Nephron (organoid): ENCODE results near the gene CCDC116.

ENCODE experiments used
- H3K27ac Mint-ChIP-seq, 3 experiments: 2 replicates each; pipeline ENCODE4 v1.8.0; 2020; ENCODE audit warnings: mixed read lengths in 3 of 3, mild to moderate bottlenecking in 2 of 3, moderate library complexity in 1 of 3
- H3K27me3 Mint-ChIP-seq: 2 replicates; pipeline ENCODE4 v1.8.0; 2021; ENCODE audit warnings: low read depth, mild to moderate bottlenecking, moderate library complexity, mixed read lengths
- H3K36me3 Mint-ChIP-seq: 2 replicates; pipeline ENCODE4 v1.8.0; 2020; ENCODE audit warnings: low read depth, mixed read lengths
- H3K4me1 Mint-ChIP-seq: 2 replicates; pipeline ENCODE4 v1.8.0; 2020; ENCODE audit warnings: mixed read lengths
- H3K4me3 Mint-ChIP-seq, 3 experiments: 2 replicates each; pipeline ENCODE4 v1.8.0; 2020; ENCODE audit warnings: mild to moderate bottlenecking in 3 of 3, mixed read lengths in 3 of 3, moderate library complexity in 2 of 3
- H3K9me3 Mint-ChIP-seq: 2 replicates; pipeline ENCODE4 v1.8.0; 2020; ENCODE audit warnings: mixed read lengths
- CTCF ChIP-seq, 3 experiments: fragments of 200-600 bp; sonication (generic); IDR thresholded peaks; one replicate each; pipeline ENCODE4 v1.5.0; 2021; ENCODE audit warnings: antibody characterized with exemption in 3 of 3; ENCODE audit not compliant: unreplicated experiment in 3 of 3

CCDC116 gene

GRCh38 chr22:21661991-21662390, 29.4 kb downstream of the CCDC116 start:
- peaks cover 10% of the 10 kb centered on the region for H3K4me1 Mint-ChIP-seq
- H3K36me3 Mint-ChIP-seq: no peaks in the 10 kb centered on the region
- H3K27ac Mint-ChIP-seq: no peak overlapping the region
- peak overlapping the region in 2 of 3 experiments; percentile 52 to 58 for H3K4me3 Mint-ChIP-seq
- no peaks in the 10 kb centered on the region for H3K9me3 Mint-ChIP-seq
- H3K27me3 Mint-ChIP-seq: peaks cover 15% of the 10 kb centered on the region
- no peak for TF ChIP-seq CTCF (IDR thresholded peaks at IDR 0.05; ENCODE audit: unreplicated experiment in 3 of 3)

GRCh38 chr22:21663738-21664137, 31.2 kb downstream of the CCDC116 start:
- Mint-ChIP-seq H3K4me3 (peak overlapping the region; percentile 42 to 78 (median 74)), H3K27ac (no peak overlapping the region), H3K36me3 (no peaks in the 10 kb centered on the region), H3K27me3 (peaks cover 10% of the 10 kb centered on the region), H3K9me3 (no peaks in the 10 kb centered on the region), H3K4me1 (peaks cover 14% of the 10 kb centered on the region)
- no peak for TF ChIP-seq CTCF (IDR thresholded peaks at IDR 0.05; ENCODE audit: unreplicated experiment in 3 of 3)

GRCh38 chr22:21665047-21665851, 32.7 kb downstream of the CCDC116 start:
- Mint-ChIP-seq H3K9me3 (no peaks in the 10 kb centered on the region), H3K4me3 (peak overlapping the region; percentile 95 to 96 (median 95)), H3K27me3 (peaks cover 4% of the 10 kb centered on the region), H3K4me1 (peaks cover 14% of the 10 kb centered on the region), H3K27ac (peak overlapping the region in 2 of 3 experiments; percentile 87 to 95), H3K36me3 (peaks cover 3% of the 10 kb centered on the region)
- TF ChIP-seq CTCF (IDR thresholded peaks at IDR 0.05; ENCODE audit: unreplicated experiment in 3 of 3): no peak

- no peak for TF ChIP-seq CTCF (IDR thresholded peaks at IDR 0.05; ENCODE audit: unreplicated experiment in 3 of 3)
- peak overlapping the region; percentile 55 to 95 (median 62) for H3K27ac Mint-ChIP-seq
- H3K36me3 Mint-ChIP-seq: peaks cover 12% of the 10 kb centered on the region
- H3K9me3 Mint-ChIP-seq: no peaks in the 10 kb centered on the region
- peaks cover 14% of the 10 kb centered on the region for H3K4me1 Mint-ChIP-seq
- H3K27me3 Mint-ChIP-seq: no peaks in the 10 kb centered on the region
- peak overlapping the region; percentile 95 to 96 (median 95) for H3K4me3 Mint-ChIP-seq
Measured at GRCh38 chr22:21666786-21667185, 34.2 kb downstream of the CCDC116 start.

GRCh38 chr22:21669026-21669425, 36.5 kb downstream of the CCDC116 start:
- Mint-ChIP-seq H3K4me3 (peak overlapping the region; percentile 60 to 75 (median 62)), H3K9me3 (no peaks in the 10 kb centered on the region), H3K36me3 (peaks cover 31% of the 10 kb centered on the region), H3K27me3 (no peaks in the 10 kb centered on the region), H3K4me1 (peaks cover 10% of the 10 kb centered on the region), H3K27ac (peak overlapping the region in 1 of 3 experiments; percentile 88)
- TF ChIP-seq CTCF (IDR thresholded peaks at IDR 0.05; ENCODE audit: unreplicated experiment in 3 of 3): no peak
